GM23248 (cell line): ENCODE data around the gene CSH2. TPM values are rescaled to one million over a fixed set of nuclear protein-coding genes. Genes with fewer than 3 reads are reported as not detected.

Experiments
- DNase-seq: peaks from one replicate; pipeline ENCODE4 v3.0.0-alpha.2; 2015
- H2AFZ ChIP-seq: fragments of 200-600 bp; sonication (generic); 2 replicates; pipeline ENCODE4 v1.6.1; 2016; ENCODE audit warnings: antibody characterized with exemption
- H3F3A ChIP-seq: fragments of 200-600 bp; sonication (generic); 2 replicates; pipeline ENCODE4 v1.6.1; 2016; ENCODE audit warnings: mild to moderate bottlenecking, antibody characterized with exemption, mixed run types; ENCODE audit not compliant: insufficient read depth
- H3K27ac ChIP-seq: fragments of 200-600 bp; sonication (generic); 2 replicates; pipeline ENCODE4 v1.5.1; 2016; ENCODE audit warnings: mild to moderate bottlenecking
- H3K27me3 ChIP-seq: fragments of 200-600 bp; sonication (generic); replicated peaks from 2 replicates; pipeline ENCODE4 v1.6.1; 2016; ENCODE audit warnings: mild to moderate bottlenecking; ENCODE audit not compliant: insufficient read depth
- H3K36me3 ChIP-seq: fragments of 200-600 bp; sonication (generic); 2 replicates; pipeline ENCODE4 v1.6.1; 2016; ENCODE audit warnings: low read depth, mild to moderate bottlenecking
- H3K4me1 ChIP-seq: fragments of 200-600 bp; sonication (generic); 2 replicates; pipeline ENCODE4 v1.6.1; 2016; ENCODE audit warnings: mild to moderate bottlenecking; ENCODE audit not compliant: insufficient read depth
- H3K4me2 ChIP-seq: fragments of 200-600 bp; sonication (generic); one replicate; pipeline ENCODE4 v1.6.1; 2016; ENCODE audit warnings: mild to moderate bottlenecking; ENCODE audit not compliant: unreplicated experiment
- H3K4me3 ChIP-seq: fragments of 200-600 bp; sonication (generic); 2 replicates; pipeline ENCODE4 v1.5.1; 2016; ENCODE audit warnings: mild to moderate bottlenecking
- H3K79me2 ChIP-seq: fragments of 200-600 bp; sonication (generic); 2 replicates; pipeline ENCODE4 v1.6.1; 2016; ENCODE audit warnings: mild to moderate bottlenecking; ENCODE audit not compliant: insufficient read depth
- H3K9ac ChIP-seq: fragments of 200-600 bp; sonication (generic); 2 replicates; pipeline ENCODE4 v1.6.1; 2016; ENCODE audit warnings: mild to moderate bottlenecking
- H3K9me2 ChIP-seq: fragments of 200-600 bp; sonication (generic); 2 replicates; pipeline ENCODE4 v1.6.1; 2016; ENCODE audit warnings: mixed run types, mild to moderate bottlenecking, moderate library complexity; ENCODE audit not compliant: insufficient read depth
- H3K9me3 ChIP-seq: fragments of 200-600 bp; sonication (generic); one replicate; pipeline ENCODE4 v1.6.1; 2017; ENCODE audit warnings: low read depth
- H4K20me1 ChIP-seq: fragments of 200-600 bp; sonication (generic); 2 replicates; pipeline ENCODE4 v1.6.0; 2016; ENCODE audit not compliant: insufficient read depth
- EZH2 ChIP-seq: fragments of 200-600 bp; sonication (generic); IDR thresholded peaks from 2 replicates; pipeline ENCODE4 v1.6.1; 2018; ENCODE audit warnings: antibody characterized with exemption, mild to moderate bottlenecking; ENCODE audit not compliant: insufficient read depth, poor library complexity, severe bottlenecking
- EZH2phosphoT487 ChIP-seq: fragments of 200-600 bp; sonication (generic); IDR thresholded peaks from 2 replicates; pipeline ENCODE4 v1.6.1; 2018; ENCODE audit warnings: antibody characterized with exemption, moderate library complexity, mild to moderate bottlenecking, low read depth; ENCODE audit not compliant: insufficient read depth
- WGBS, 2 experiments: methylation state at CpG; one replicate each; pipeline ENCODE4 v1.1.6; 2015 to 2017; ENCODE audit warnings: low lambda C conversion rate in 2 of 2, low coverage in 1 of 2; ENCODE audit errors: missing lambda C conversion rate in 2 of 2; 5-methylcytosine and 5-hydroxymethylcytosine counted together
- in situ Hi-C: fragments of 300-500 bp; cut with MboI; formaldehyde crosslinking; loops from 2 replicates; pipeline ENCODE4 v1.15.0; 2020
- polyA plus RNA-seq: library from polyadenylated mRNA; unstranded; fragments of >200 nt; fragmentation: Nextera tagmentation; extraction: Ambion mirVana; gene quantifications from 2 replicates; pipeline ENCODE4 v1.2.1, GENCODE V29; 2016
- total RNA-seq: library from RNA; depleted of rRNA; stranded (reverse); fragments of >200 nt; shearing (Covaris generic); gene quantifications from 2 replicates; pipeline ENCODE4 v1.2.3, GENCODE V29; 2014

Gene CSH2
- total and polyA plus RNA-seq, 2 experiments from 2014 or later, result not detected

DNA sequence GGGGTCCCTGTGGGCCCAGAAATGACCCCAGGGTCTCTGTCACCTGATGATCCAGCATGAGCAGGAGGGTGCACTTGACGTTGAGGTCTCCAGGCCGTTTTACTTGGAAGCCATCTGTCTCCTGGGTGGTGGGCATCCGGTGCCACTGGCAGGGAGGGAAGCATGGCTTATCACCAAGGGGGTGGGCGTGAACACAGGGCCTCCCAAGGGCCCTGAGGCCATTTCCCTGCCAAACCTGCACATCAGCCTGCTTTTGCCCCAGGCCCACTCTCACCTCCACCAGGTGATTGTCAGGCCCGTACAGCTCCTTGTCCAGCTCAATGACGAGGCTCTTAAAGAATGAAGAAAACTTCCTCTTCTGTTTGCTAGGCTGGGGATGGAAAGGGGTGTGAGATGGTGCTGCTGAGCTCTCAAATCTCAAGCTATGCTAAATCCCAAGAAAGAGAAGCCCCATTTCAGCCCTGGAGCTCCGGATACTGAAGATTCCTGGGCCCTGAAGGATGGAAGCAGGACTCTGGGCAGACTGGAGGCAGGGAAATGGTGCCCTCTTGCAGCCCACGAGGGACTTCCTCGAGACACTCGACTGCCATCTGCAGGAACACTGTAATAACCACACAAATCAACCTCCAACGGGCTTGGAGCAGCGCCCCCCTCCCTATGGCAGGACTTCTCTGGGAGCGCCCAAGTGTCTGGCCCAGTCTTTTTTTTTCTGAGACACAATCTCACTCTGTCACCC lies 38.9 kb downstream of the CSH2 start:
- in situ Hi-C loops, result no loop called here
- Histone ChIP-seq H2AFZ (no peak overlapping the region), H3K79me2 (peaks cover 58% of the 10 kb centered on the region), H3K4me2 (no peak overlapping the region), H3K4me1 (peaks cover 15% of the 10 kb centered on the region), H3K9me2 (no peaks in the 10 kb centered on the region), H3K27ac (peak overlapping the region; percentile 63), H3F3A (peaks cover 47% of the 10 kb centered on the region), H3K4me3 (no peak overlapping the region), H3K9ac (no peak overlapping the region), H3K27me3 (no peaks in the 10 kb centered on the region), H4K20me1 (no peaks in the 10 kb centered on the region), H3K36me3 (peaks cover 27% of the 10 kb centered on the region), H3K9me3 (no peaks in the 10 kb centered on the region)
- peak; percentile 95 for DNase-seq
- WGBS, 2 experiments, result 28 to 34% methylated on average over 13 of the region's 13 CpGs
- TF ChIP-seq EZH2phosphoT487 (no peak), EZH2 (no peak)

DNA sequence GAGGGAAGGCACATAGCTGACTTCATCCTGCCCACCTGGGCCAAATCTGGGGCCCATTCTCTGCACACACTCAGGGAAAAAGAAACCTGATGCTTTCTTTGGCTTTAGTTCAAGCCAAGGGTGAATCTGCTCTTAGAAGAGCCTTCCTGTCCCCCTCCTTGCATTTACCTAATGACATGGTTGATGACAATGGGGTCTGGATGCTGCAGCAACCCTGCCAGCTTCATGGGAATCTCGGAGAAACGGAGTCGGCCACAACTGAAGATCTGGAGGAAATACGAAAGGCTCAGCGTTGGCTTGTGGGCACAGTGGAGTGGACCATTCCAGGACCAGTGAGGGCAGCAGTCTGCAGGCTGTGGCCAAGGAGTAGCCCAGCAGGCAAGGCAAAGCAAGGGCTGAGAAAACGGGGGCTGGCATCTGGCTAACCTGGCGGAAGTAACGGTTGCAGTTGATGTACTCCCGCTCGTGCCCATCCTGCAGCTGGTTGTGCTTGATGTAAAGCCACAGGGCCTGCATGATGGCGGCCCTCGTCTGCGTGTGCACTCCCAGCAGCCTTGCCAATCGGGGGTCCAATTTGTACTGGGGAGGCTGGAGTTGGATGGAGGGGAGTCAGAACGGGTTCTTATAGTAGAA lies 39.6 kb downstream of the CSH2 start:
- WGBS, 2 experiments, result 87 to 89% methylated on average over 15 of the region's 15 CpGs
- no peak for DNase-seq

DNA sequence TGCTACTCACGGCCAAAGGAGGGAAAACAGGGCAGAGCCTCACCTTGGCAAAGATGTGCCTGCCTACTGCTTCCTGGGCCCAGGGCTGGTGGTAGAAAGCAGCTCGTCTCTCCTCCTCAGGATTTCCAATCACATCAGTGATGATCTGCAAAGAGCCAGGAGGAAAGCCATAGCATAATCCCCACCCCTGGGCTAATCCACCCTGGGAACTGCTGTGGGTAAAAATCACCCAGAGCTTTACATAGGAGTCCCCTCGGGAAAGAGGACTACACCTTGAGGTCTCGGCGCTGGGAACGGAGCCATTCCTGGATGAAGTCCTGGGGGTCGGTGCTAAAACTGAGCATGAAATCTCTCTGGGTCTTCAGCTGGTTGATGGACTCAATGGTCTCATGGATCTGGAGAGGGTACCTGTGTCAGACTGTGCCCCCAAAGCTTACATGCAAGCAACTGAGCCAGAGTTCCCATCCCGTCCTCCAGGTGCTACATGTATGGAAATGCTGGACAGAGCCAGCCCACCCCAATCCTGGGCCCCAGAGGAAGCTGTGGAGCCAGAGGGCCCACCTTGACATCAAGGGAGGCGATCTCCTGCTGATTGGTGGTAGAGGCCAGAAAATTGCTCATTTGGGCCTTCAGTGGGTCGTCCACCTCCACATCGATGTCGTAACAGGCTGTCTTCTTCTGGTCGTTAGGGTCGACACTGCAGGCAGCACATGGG lies 40.3 kb downstream of the CSH2 start:
- Histone ChIP-seq H3K4me2 (no peak overlapping the region), H3K9ac (no peak overlapping the region), H3K4me1 (peaks cover 10% of the 10 kb centered on the region), H3F3A (peaks cover 40% of the 10 kb centered on the region), H3K79me2 (peaks cover 58% of the 10 kb centered on the region), H3K9me2 (no peaks in the 10 kb centered on the region), H3K4me3 (no peak overlapping the region), H3K27ac (no peak overlapping the region), H3K36me3 (peaks cover 38% of the 10 kb centered on the region), H3K9me3 (no peaks in the 10 kb centered on the region), H3K27me3 (no peaks in the 10 kb centered on the region), H4K20me1 (no peaks in the 10 kb centered on the region), H2AFZ (no peak overlapping the region)
- in situ Hi-C loops, result no loop called here
- DNase-seq, result no peak
- 77 to 79% methylated on average over 14 of the region's 14 CpGs for WGBS, 2 experiments
- TF ChIP-seq EZH2 (no peak), EZH2phosphoT487 (no peak)

More for the DNA sequence above, 39.6 kb downstream of the CSH2 start:
- Histone ChIP-seq H3K9me3 (no peaks in the 10 kb centered on the region), H3K9me2 (no peaks in the 10 kb centered on the region), H3K4me1 (peaks cover 10% of the 10 kb centered on the region), H3K36me3 (peaks cover 34% of the 10 kb centered on the region), H3K27ac (no peak overlapping the region), H3K4me2 (no peak overlapping the region), H4K20me1 (no peaks in the 10 kb centered on the region), H3K79me2 (peaks cover 58% of the 10 kb centered on the region), H3F3A (peaks cover 43% of the 10 kb centered on the region), H3K4me3 (no peak overlapping the region), H3K27me3 (no peaks in the 10 kb centered on the region), H3K9ac (no peak overlapping the region), H2AFZ (no peak overlapping the region)
- TF ChIP-seq EZH2, result no peak
- in situ Hi-C loops, result no loop called here

DNA sequence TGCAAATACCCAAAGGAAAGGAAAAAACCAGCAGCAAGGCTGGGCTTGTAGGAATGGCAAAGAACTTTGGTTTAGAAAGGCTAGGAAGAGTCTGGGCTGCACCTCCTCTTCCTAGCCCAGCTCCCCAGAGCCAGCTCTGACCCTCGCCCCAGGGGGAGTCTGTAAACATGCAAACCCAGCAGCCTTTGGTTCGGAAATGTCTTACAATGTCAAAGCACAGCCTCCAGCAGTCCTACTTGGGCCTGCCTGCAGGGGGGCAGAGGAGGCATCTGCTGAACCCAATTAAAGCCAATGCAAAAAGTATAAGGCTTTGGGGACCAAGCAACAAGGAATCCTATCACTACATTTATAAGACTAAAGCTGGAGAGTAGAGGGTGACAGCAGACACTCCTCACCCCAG lies 41.0 kb downstream of the CSH2 start:
- Histone ChIP-seq H3K36me3 (peaks cover 38% of the 10 kb centered on the region), H3K4me1 (peaks cover 8% of the 10 kb centered on the region), H3K4me3 (no peak overlapping the region), H3K9ac (no peak overlapping the region), H4K20me1 (no peaks in the 10 kb centered on the region), H3K9me2 (no peaks in the 10 kb centered on the region), H3K27ac (no peak overlapping the region), H3K27me3 (no peaks in the 10 kb centered on the region), H2AFZ (no peak overlapping the region), H3K4me2 (no peak overlapping the region), H3F3A (peaks cover 40% of the 10 kb centered on the region), H3K9me3 (no peaks in the 10 kb centered on the region), H3K79me2 (peaks cover 57% of the 10 kb centered on the region)
- 73 to 92% methylated on average over 2 of the region's 2 CpGs for WGBS, 2 experiments
- in situ Hi-C loops, result no loop called here
- no peak for DNase-seq
- no peak for TF ChIP-seq EZH2
- no peak for TF ChIP-seq EZH2phosphoT487
